Testis (tissue), 3 donors: ENCODE data around the gene IRAK4. TPM values are rescaled to one million over a fixed set of nuclear protein-coding genes. Genes with fewer than 3 reads are reported as not detected.

Experiments
- DNase-seq: peaks from one replicate; pipeline ENCODE4 v3.0.0-alpha.2; 2019
- H3K27ac ChIP-seq, 2 donors: fragments of 200-600 bp; sonication (generic); one replicate each; pipeline ENCODE4 v1.5.1; 2019
- H3K27me3 ChIP-seq: fragments of 200-600 bp; sonication (generic); one replicate; pipeline ENCODE4 v1.5.1; 2019
- H3K36me3 ChIP-seq: fragments of 200-600 bp; sonication (generic); one replicate; pipeline ENCODE4 v1.5.1; 2017; ENCODE audit warnings: low read depth; ENCODE audit errors: missing control alignments
- H3K4me1 ChIP-seq: fragments of 200-600 bp; sonication (generic); one replicate; pipeline ENCODE4 v1.5.1; 2019
- H3K4me3 ChIP-seq, 2 donors: fragments of 200-600 bp; sonication (generic); one replicate each; pipeline ENCODE4 v1.5.1; 2017 to 2019
- H3K9me3 ChIP-seq: fragments of 200-600 bp; sonication (generic); one replicate; pipeline ENCODE4 v1.5.1; 2017
- CTCF ChIP-seq, 3 experiments: fragments of 450-650 bp in 2 of 3; fragments of 200-600 bp in 1 of 3; sonication (generic) in 1 of 3; IDR thresholded peaks; one replicate each; pipeline ENCODE4 v1.5.1; 2016 to 2019; ENCODE audit warnings: antibody characterized with exemption in 3 of 3, mild to moderate bottlenecking in 2 of 3, moderate library complexity in 1 of 3
- POLR2A ChIP-seq: fragments of 450-650 bp; IDR thresholded peaks from one replicate; pipeline ENCODE4 v1.6.1; 2017; ENCODE audit warnings: antibody characterized with exemption, mild to moderate bottlenecking, moderate library complexity
- WGBS, 2 donors: methylation state at CpG; one replicate each; pipeline ENCODE4 v1.1.5; 2018; 5-methylcytosine and 5-hydroxymethylcytosine counted together
- intact Hi-C: fragments of 100-400 bp; cut with DNase I; formaldehyde crosslinking; loops from one replicate; pipeline ENCODE4 v1.15.1; 2023; ENCODE audit warnings: low total_unique reads
- polyA plus RNA-seq: library from polyadenylated mRNA; stranded (reverse); fragments of 350-450 nt; fragmentation: Illumina TruSeq; extraction: RNeasy Lipid Tissue Mini Kit (QIAGEN cat#74804); gene quantifications from one replicate; pipeline ENCODE4 v1.2.3, GENCODE V29; 2014; ENCODE audit warnings: low read depth, low replicate concordance; ENCODE audit not compliant: insufficient read depth
- total RNA-seq, 2 donors: library from RNA; depleted of rRNA; stranded (reverse); fragments of >200 nt; gene quantifications; one replicate each; pipeline ENCODE4 v1.2.3, GENCODE V29; 2016

Gene IRAK4
- total and polyA plus RNA-seq, 3 donors from 2014 or later: 14.0 to 19.6 (median 16.4) TPM

- H3K27ac ChIP-seq: no peak overlapping the region
- no peaks in the 10 kb centered on the region for H3K27me3 ChIP-seq
- TF ChIP-seq CTCF (IDR thresholded peaks at IDR 0.05): no peak
- no peak for TF ChIP-seq POLR2A
- no peak for DNase-seq
- intact Hi-C loops: no loop called here
- 66 to 82% methylated on average over 3 of the region's 3 CpGs for WGBS, 2 donors
- peaks cover 9% of the 10 kb centered on the region for H3K4me1 ChIP-seq
- no peak overlapping the region for H3K4me3 ChIP-seq
- H3K36me3 ChIP-seq: no peaks in the 10 kb centered on the region
- no peaks in the 10 kb centered on the region for H3K9me3 ChIP-seq
These were observed 48.6 kb downstream of the IRAK4 start for GRCh38 chr12:43807386-43807785.

- Histone ChIP-seq H3K9me3 (no peaks in the 10 kb centered on the region), H3K4me1 (no peaks in the 10 kb centered on the region), H3K27me3 (no peaks in the 10 kb centered on the region), H3K27ac (no peak overlapping the region), H3K36me3 (no peaks in the 10 kb centered on the region), H3K4me3 (no peak overlapping the region)
- TF ChIP-seq POLR2A (no peak), CTCF (IDR thresholded peaks at IDR 0.05) (no peak)
- intact Hi-C loops: no loop called here
- 84 to 92% methylated on average over 2 of the region's 2 CpGs for WGBS, 2 donors
- DNase-seq: no peak
These were observed 53.3 kb downstream of the IRAK4 start for GRCh38 chr12:43812057-43812456.

GRCh38 chr12:43812926-43813325 is 54.2 kb downstream of the IRAK4 start:
- 80 to 90% methylated on average over 4 of the region's 4 CpGs for WGBS, 2 donors
- Histone ChIP-seq H3K27me3 (no peaks in the 10 kb centered on the region), H3K4me3 (no peak overlapping the region), H3K36me3 (no peaks in the 10 kb centered on the region), H3K4me1 (no peaks in the 10 kb centered on the region), H3K27ac (no peak overlapping the region), H3K9me3 (no peaks in the 10 kb centered on the region)
- intact Hi-C loops: no loop called here
- DNase-seq: no peak
- no peak for TF ChIP-seq CTCF (IDR thresholded peaks at IDR 0.05)
- TF ChIP-seq POLR2A: no peak

GRCh38 chr12:43815416-43815815 is 56.7 kb downstream of the IRAK4 start:
- Histone ChIP-seq H3K36me3 (no peaks in the 10 kb centered on the region), H3K27ac (no peak overlapping the region), H3K27me3 (no peaks in the 10 kb centered on the region), H3K9me3 (no peaks in the 10 kb centered on the region), H3K4me1 (no peaks in the 10 kb centered on the region), H3K4me3 (no peak overlapping the region)
- TF ChIP-seq POLR2A (no peak), CTCF (IDR thresholded peaks at IDR 0.05) (no peak)
- 59 to 68% methylated on average over 3 of the region's 3 CpGs for WGBS, 2 donors
- no peak for DNase-seq
- intact Hi-C loops: no loop called here

GRCh38 chr12:43816168-43816567 is 57.4 kb downstream of the IRAK4 start:
- DNase-seq: no peak
- Histone ChIP-seq H3K27ac (no peak overlapping the region), H3K4me1 (no peaks in the 10 kb centered on the region), H3K9me3 (no peaks in the 10 kb centered on the region), H3K27me3 (no peaks in the 10 kb centered on the region), H3K36me3 (no peaks in the 10 kb centered on the region), H3K4me3 (no peak overlapping the region)
- WGBS, 2 donors: 75 to 78% methylated on average over 3 of the region's 3 CpGs
- intact Hi-C loops: no loop called here
- TF ChIP-seq CTCF (IDR thresholded peaks at IDR 0.05) (no peak), POLR2A (no peak)
